ENCODE data around the gene GGNBP2.

- TF ChIP-seq CTCF (IDR thresholded peaks at IDR 0.05), result peak; percentile 80 to 99 (median 96)
- TF ChIP-seq POLR2AphosphoS5 (IDR thresholded peaks at IDR 0.05), result no peak
- TF ChIP-seq POLR2A (IDR thresholded peaks at IDR 0.05), result no peak
Measured at GRCh38 chr17:36629252-36629847, 84.6 kb downstream of the GGNBP2 start.

Data from sigmoid colon (tissue), 4 donors.